Hypothalamus (tissue), 51 donors: ENCODE measurements around the gene KRT222.

Experiments used
- DNase-seq, 51 donors: peaks; one replicate each; lab custom pipeline; 2025; lab: John Stamatoyannopoulos, UW

KRT222 gene

GRCh38 chr17:40659911-40660310 is 5.1 kb downstream of the KRT222 start:
- DNase-seq = no peak

GRCh38 chr17:40658396-40658795 is 6.6 kb downstream of the KRT222 start:
- no peak for DNase-seq

DNA sequence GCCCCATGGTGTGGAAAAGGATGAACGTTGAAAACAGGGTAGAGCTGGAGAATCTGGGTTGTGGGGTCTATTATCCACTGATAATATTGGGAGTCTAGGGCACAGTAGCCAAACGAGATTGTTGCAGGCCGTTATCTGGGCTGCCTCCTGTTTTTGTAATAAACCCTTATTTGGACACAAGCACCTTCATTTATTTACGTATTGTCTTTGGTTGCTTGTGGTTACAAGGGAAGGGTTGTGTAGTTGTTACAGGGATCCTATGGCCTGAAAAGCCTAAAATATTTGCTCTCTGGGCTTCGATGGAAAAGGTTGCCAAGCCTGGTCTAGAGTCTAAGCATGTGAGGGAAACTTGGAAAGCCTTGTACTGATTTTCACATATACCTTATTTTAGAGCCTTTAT is 13.0 kb downstream of the KRT222 start:
- DNase-seq = no peak

DNA sequence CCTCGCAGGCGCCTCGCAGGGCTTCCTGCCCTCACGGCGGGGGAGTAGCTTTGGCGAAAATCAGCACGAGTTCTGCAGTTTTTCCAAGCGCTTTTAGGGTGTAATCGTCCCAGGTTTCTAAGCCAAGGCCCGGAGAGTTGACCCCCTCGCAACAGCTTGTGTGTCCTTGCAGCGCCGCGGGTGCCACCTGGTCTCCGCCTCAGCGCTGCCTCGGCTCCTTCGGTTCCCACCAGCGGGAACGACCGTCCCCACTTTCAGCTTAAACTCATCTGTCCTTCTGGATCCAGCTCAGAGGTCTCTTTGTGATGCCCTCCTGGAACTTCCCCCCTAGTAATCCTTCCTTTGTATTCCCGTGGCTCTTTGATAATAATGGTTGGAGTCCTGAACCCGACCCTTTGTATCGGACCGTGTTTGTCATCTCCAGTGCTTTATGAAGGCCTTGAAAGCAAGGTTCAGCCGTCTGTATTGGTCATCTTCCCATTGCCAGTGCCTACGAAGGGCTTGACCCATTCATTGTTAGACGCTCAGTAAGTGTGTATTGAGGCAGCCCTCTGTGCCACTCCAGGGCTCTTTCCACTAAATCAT is 16.5 kb downstream of the KRT222 start:
- DNase-seq = peak in 16 of 51 donors; percentile 19 to 75 (median 37)

DNA sequence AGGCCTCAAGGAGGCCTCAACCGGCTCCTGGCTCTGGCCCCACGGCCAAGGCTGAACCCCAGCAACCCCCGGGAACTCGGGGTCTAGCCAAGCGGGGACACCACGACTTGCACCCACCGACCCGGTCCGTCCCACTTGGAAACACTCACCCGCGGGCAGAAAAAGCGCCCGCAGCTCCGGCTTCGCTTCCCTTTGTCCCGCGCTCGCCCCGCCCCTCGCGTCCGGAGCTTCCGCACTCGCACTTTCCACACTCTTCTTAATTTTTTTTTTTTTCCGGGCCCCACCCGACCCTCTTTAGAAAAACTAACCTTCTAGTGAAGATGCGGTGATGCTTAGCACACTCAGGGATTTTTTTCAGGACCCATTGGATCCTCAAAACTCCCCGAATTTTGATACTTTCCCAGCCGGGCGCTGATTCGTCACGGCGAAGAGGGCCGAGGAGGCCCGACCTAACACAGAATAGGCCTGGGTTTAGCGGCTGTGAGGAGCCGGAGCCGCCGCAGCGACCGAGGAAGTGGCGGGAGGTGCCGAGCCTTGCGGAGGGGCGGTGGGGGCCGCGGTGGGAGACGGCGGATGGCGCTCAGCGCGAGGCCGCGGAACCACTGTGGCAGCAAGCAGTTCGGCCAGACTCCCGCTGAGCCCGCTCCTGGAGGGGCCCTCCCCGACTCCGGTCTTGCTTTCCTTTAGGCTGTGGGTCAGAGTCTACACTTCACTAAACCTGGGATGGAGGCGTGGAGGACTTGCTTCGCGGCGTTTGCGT is 17.2 kb downstream of the KRT222 start, which contains the start of gene SMARCE1:
SMARCE1 (minus strand) TSS at position 195 of the 760 bp plus-strand sequence. CDS start 2,016 bp downstream, outside the sequence.
- peak in 48 of 51 donors; percentile 19 to 94 (median 54) for DNase-seq

DNA sequence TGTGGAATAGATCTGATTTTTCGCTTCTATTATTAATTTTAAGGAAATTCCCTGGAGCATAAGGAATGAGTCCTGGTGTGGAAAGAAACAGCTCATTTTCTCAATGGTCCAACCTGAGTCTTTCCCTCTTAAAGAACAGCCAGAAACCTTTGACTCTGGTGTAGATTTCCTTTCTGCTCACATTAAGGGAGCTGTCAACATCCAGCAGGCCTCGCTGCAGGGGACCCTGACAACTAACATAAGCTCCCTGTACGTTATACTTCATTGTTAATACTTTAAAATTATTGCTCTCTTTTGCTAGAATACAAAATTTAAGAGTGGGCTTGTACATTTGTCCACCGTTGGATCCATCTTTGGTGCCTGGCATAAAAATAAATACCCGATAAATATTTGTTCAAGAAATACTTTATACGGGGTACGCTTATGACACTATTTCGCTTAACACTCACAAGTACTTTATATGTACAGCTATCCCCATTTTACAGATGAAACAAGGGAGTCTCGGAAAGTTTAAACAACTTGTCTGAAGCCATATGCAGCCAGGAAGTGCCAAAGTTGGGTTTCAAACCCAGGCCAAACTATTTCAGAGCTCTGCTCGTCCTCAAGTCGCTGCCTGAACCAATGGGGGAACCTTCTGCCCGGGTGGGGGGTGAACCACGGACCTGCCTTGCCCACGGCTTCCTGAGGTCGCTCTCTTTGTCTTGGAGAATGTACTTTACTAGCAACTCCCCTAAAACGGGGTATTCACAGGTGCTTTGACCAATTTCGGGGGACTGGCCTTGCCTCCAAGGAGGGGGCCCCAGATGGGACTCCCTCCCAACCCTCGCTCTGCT is 18.0 kb downstream of the KRT222 start:
- peak in 3 of 51 donors; percentile 24 to 51 (median 47) for DNase-seq

- DNase-seq = no peak
Observed at GRCh38 chr17:40645943-40646342, 19.0 kb downstream of the KRT222 start.

DNA sequence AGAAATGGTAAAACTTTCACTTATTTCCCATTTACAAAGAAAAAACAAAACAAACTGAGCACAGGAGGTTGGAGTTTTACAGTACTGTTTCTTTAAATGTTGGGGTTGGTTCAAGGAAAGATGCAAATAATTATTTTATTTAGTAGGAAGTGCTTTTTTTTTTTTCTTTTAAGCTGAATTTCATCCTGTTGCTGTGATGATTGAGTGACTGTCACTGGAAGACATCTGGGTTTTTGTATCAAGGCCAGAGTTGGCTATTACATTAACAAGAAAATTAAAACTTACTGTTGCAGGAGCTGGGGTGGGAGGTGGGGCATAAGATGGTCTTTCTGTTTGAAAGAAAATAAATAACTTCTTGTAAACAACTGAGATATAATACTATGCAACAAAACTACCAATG is 19.7 kb downstream of the KRT222 start:
- DNase-seq = no peak

GRCh38 chr17:40637931-40638330 is 27.0 kb downstream of the KRT222 start:
- DNase-seq = no peak

DNA sequence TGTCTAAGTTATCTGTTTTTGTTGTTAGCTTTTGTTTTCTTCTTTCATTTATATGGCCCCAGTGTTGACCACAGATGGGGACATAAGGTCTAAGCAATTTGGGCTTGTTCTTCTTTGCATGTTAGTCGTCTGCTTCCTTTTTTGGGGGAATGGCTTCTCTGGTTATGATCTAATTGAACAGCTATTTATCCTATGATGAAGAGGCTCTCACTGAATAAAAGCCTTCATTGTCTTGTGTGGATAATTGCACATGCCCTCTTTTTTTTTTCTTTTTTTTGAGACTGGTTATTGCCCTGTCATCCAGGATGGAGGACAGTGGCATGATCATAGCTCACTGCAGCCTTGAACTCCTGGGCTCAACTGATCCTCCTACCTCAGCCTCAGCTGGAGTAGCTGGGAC is 31.1 kb downstream of the KRT222 start:
- DNase-seq = no peak

DNA sequence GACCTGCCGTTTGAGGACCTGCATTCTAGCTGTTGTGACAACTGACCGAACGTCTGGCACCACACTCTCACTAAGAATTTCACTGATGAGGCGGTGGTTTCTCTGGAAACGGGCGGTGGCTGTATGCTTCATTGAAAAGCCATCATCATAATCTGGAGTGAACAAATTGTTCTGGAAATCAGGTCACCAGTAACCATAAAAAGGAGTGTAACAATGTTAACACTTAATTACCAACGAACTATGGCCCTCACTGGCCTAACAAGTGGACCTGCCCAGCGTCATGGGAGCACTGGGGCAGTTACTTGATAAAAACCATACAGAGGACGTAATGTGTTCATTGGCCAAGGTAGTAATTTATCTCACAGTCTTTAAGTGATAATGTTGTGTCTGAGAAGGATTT is 32.8 kb downstream of the KRT222 start:
- no peak for DNase-seq

- DNase-seq = no peak
Observed at GRCh38 chr17:40629842-40630241, 35.1 kb downstream of the KRT222 start.

- DNase-seq = peak in 1 of 51 donors; percentile 13
Observed at GRCh38 chr17:40625311-40625710, 39.7 kb downstream of the KRT222 start.

GRCh38 chr17:40623419-40624210 is 41.4 kb downstream of the KRT222 start:
- DNase-seq = no peak

DNA sequence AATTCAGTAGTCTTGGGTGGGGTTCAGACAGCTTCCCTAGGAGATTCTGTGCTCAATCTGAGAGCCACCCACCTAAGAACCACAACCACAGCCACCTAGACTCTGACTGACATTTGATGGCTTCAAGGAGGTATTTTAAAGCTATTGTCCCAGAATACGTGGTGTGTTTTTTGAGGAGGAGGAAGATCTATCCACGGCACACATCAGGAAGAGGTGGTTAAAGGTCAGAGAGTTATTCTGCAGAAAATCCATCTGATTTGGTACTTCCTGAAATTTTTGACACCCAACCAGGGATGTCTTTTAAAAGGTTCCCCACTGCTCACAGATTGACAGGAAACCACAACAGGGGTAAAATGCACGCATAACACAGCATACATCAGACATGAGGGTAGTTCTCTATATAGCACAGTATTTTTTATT is 42.5 kb downstream of the KRT222 start:
- no peak for DNase-seq

DNA sequence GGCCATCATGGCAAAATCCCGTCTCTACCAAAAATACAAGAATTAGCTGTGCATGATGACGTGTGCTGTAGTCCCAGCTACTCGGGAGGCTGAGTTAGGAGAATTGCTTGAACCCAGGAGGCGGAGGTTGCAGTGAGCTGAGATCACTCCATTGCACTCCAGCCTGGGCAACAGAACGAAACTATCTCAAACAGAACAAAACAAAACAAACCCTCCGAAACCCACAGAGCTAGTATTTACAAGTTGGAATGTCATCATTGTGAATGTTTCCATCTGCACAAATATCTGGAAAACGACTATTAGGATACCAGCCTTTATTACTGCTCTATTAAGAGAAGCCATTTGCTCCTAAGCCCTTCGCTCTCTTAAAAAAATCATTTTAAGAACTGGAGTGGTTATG is 43.4 kb downstream of the KRT222 start:
- DNase-seq = no peak

DNA sequence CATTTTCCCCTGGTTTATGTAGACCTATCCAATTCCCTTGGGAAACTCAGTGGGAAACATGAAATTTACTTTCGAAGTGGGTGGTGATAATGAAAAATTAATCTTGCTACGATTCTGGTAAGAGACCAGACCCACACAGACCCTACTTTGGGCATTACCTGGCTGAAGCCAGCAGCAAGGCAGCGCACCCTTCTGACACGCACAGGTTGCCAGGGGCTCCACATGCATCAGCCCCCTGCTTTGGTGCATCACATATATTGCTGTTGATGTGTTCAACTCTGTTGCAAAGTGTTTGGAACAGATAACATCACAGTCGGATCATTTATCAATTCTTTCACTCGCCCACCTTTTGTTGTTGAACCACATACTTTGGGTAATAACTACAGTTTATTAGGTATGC is 44.0 kb downstream of the KRT222 start:
- DNase-seq = no peak

DNA sequence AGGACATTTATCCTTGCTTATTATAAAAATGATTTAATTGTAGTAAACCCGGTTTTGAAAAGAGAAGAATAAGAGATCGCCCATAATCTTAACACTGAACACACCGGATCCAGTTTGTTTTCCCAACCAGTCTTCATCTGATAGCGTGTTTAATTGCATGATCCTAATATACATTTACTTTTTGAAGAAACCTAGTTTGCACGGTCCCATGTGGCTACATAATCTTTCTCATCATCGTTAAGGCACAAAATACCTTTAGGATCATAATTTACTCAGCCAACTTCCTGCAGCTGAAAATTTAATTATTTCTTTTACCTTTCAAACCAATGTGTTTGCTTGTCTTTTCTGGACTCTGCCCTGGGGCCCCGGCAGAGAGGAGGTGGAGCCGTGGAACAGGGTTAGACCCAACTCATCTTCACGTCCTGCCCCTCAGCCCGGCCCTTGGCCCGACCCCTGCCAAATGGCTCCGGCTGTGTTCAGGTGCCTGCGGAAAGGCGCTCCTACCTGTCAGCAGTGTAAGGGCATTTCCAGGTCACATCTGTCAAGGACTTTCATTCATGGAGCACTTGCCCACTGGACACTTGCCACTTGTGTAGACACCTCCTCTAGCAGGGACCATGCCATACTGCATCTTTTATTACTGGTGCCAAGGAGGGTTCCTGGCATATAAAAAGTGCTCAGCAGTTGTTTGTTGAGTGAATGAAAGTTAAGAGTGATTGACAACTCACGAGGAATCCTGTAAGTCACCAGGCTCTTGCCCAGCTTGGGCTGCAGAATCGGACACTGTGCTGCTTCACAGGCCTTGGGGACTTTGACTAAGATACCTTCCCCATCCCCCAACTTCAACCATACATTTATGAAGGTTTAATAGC is 46.0 kb downstream of the KRT222 start:
- no peak for DNase-seq

- no peak for DNase-seq
Observed at GRCh38 chr17:40617678-40618240, 47.2 kb downstream of the KRT222 start.
